KOPT-K1 (cell line): Measurements from ENCODE around the gene C5orf47.
"Not testable (repeated sequence)": the region's sequence is repeated elsewhere in the genome, so short reads cannot be mapped to it uniquely, and the experiment has no call there.

Experiments used
- H3K27ac ChIP-seq: fragments of 200-600 bp; sonication (generic); 2 replicates; pipeline ENCODE4 v1.5.1; 2016; ENCODE audit warnings: antibody characterized with exemption, mild to moderate bottlenecking, low read depth, low read length; ENCODE audit not compliant: poor library complexity, severe bottlenecking
- H3K36me3 ChIP-seq: fragments of 200-600 bp; sonication (generic); 2 replicates; pipeline ENCODE4 v1.5.1; 2017; ENCODE audit warnings: antibody characterized with exemption, mild to moderate bottlenecking, low read length, moderate library complexity; ENCODE audit not compliant: insufficient read depth
- H3K9me3 ChIP-seq: fragments of 200-600 bp; sonication (generic); 2 replicates; pipeline ENCODE4 v1.5.1; 2017; ENCODE audit warnings: antibody characterized with exemption, low read length, mild to moderate bottlenecking; ENCODE audit not compliant: insufficient read depth, poor library complexity, severe bottlenecking

The C5orf47 gene

GRCh38 chr5:173989432-173990082 is 587 bp downstream of the C5orf47 start:
- peaks cover 4% of the 10 kb centered on the region for H3K9me3 ChIP-seq
- no peaks in the 10 kb centered on the region for H3K36me3 ChIP-seq
- no peak overlapping the region for H3K27ac ChIP-seq

GRCh38 chr5:173997331-173997730 is 8.4 kb downstream of the C5orf47 start:
- H3K27ac ChIP-seq, result no peak overlapping the region
- H3K36me3 ChIP-seq, result no peaks in the 10 kb centered on the region
- H3K9me3 ChIP-seq, result no peaks in the 10 kb centered on the region

GRCh38 chr5:173998531-173998930 is 9.6 kb downstream of the C5orf47 start:
- H3K27ac ChIP-seq, result no peak overlapping the region
- no peaks in the 10 kb centered on the region for H3K9me3 ChIP-seq
- H3K36me3 ChIP-seq, result no peaks in the 10 kb centered on the region

- no peaks in the 10 kb centered on the region for H3K9me3 ChIP-seq
- H3K36me3 ChIP-seq, result no peaks in the 10 kb centered on the region
- no peak overlapping the region for H3K27ac ChIP-seq
Observed at GRCh38 chr5:174000076-174000475, 11.1 kb downstream of the C5orf47 start.

GRCh38 chr5:174003795-174004194 is 14.8 kb downstream of the C5orf47 start:
- Histone ChIP-seq H3K27ac (no peak overlapping the region), H3K9me3 (no peaks in the 10 kb centered on the region), H3K36me3 (no peaks in the 10 kb centered on the region)

- Histone ChIP-seq H3K27ac (no peak overlapping the region), H3K36me3 (no peaks in the 10 kb centered on the region), H3K9me3 (no peaks in the 10 kb centered on the region)
Observed at GRCh38 chr5:174008922-174009321, 20.0 kb downstream of the C5orf47 start.

- Histone ChIP-seq H3K36me3 (no peaks in the 10 kb centered on the region), H3K9me3 (no peaks in the 10 kb centered on the region), H3K27ac (no peak overlapping the region)
Observed at GRCh38 chr5:174010365-174010764, 21.4 kb downstream of the C5orf47 start.

- Histone ChIP-seq H3K9me3 (no peaks in the 10 kb centered on the region), H3K27ac (no peak overlapping the region), H3K36me3 (no peaks in the 10 kb centered on the region)
Observed at GRCh38 chr5:174011441-174011840, 22.5 kb downstream of the C5orf47 start.

GRCh38 chr5:174020069-174020927 is 31.3 kb downstream of the C5orf47 start:
- H3K27ac ChIP-seq, H3K36me3 ChIP-seq, H3K9me3 ChIP-seq: not testable (repeated sequence)

- H3K27ac ChIP-seq, result no peak overlapping the region
- H3K36me3 ChIP-seq, result no peaks in the 10 kb centered on the region
- no peaks in the 10 kb centered on the region for H3K9me3 ChIP-seq
Observed at GRCh38 chr5:174020928-174021304, 31.9 kb downstream of the C5orf47 start.

GRCh38 chr5:174022384-174023095 is 33.6 kb downstream of the C5orf47 start:
- Histone ChIP-seq H3K27ac (no peak overlapping the region), H3K9me3 (no peaks in the 10 kb centered on the region), H3K36me3 (no peaks in the 10 kb centered on the region)

- Histone ChIP-seq H3K36me3 (no peaks in the 10 kb centered on the region), H3K9me3 (no peaks in the 10 kb centered on the region), H3K27ac (no peak overlapping the region)
Observed at GRCh38 chr5:174030286-174030685, 41.3 kb downstream of the C5orf47 start.

- no peaks in the 10 kb centered on the region for H3K36me3 ChIP-seq
- H3K9me3 ChIP-seq, result no peaks in the 10 kb centered on the region
- H3K27ac ChIP-seq, result no peak overlapping the region
Observed at GRCh38 chr5:174044466-174045254, 55.7 kb downstream of the C5orf47 start.

- H3K36me3 ChIP-seq, result no peaks in the 10 kb centered on the region
- no peak within 1 kb of the TSS for H3K27ac ChIP-seq
- no peaks in the 10 kb centered on the region for H3K9me3 ChIP-seq
Observed at GRCh38 chr5:174045470-174046025, 56.6 kb downstream of the C5orf47 start, which contains the start of gene NSG2. NSG2 (plus strand) TSS chr5:174045706; CDS start chr5:174046756, 1,050 bp downstream.
